ENCODE measurements around the gene FAHD2A.
"Not testable (repeated sequence)": the region's sequence is repeated elsewhere in the genome, so short reads cannot be mapped to it uniquely, and the experiment has no call there.

The FAHD2A gene

DNA sequence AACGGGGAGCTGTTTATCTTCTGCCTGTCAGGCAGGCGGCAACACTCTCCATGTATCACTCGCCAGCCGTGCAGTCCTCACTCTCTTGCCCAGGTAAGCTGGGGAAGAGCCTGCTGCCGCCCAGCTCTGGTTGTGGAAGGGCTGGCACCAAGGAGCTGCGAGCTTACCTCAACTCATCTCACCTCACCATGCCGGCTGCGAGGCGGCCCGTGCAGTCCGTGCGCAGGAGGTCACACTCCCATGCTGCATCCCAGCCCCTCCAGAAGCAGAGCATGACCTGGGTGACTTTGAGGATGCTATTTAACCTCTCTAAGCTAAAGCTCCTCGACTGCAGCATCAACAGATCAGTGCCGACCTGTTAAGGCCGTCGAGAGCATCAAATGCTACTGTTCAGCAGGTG lies 13.1 kb downstream of the FAHD2A start:
- H3K9me3 ChIP-seq (ENCODE audit: insufficient read depth, low read depth, low read length); H3K9ac ChIP-seq (ENCODE audit: low read depth, low read length); H3K27me3 ChIP-seq (ENCODE audit: insufficient read depth, low read length); H3K36me3 ChIP-seq (ENCODE audit: insufficient read depth, low read length); H3K27ac ChIP-seq (ENCODE audit: low read depth, low read length); H3K4me3 ChIP-seq (ENCODE audit: low read length); H3K4me1 ChIP-seq (ENCODE audit: insufficient read depth, low read length): not testable (repeated sequence)
- 93% methylated on average over 16 of the region's 16 CpGs for WGBS

- not testable (repeated sequence) for H3K9me3 ChIP-seq (ENCODE audit: insufficient read depth, low read depth, low read length); H3K27me3 ChIP-seq (ENCODE audit: insufficient read depth, low read length); H3K4me3 ChIP-seq (ENCODE audit: low read length); H3K27ac ChIP-seq (ENCODE audit: low read depth, low read length); H3K9ac ChIP-seq (ENCODE audit: low read depth, low read length); H3K36me3 ChIP-seq (ENCODE audit: insufficient read depth, low read length); H3K4me1 ChIP-seq (ENCODE audit: insufficient read depth, low read length)
- WGBS: no CpG with 5 or more reads among the region's 30 CpGs
Measured at GRCh38 chr2:95427196-95427867, 24.8 kb downstream of the FAHD2A start.

GRCh38 chr2:95429748-95430467 lies 27.4 kb downstream of the FAHD2A start:
- no CpG with 5 or more reads among the region's 8 CpGs for WGBS

DNA sequence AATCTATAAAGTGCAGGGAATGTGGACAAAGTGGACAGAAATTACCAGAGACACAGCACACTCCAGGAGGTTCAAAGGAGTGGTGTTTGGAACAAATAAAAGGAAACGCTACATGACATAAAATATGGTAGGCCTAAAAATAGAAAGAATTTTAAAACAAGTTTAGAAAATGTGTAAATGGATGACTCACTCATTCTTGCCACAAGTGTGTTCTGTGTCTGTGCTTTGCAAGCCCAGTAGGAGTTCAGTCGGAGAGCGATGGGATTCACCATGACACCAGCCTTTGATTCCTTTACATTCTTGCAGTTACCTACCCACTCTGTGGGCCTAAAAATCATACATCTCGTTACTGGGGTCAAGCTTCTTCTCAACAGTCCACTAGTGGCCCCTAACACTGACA lies 30.9 kb downstream of the FAHD2A start:
- H3K4me1 ChIP-seq (ENCODE audit: insufficient read depth, low read length); H3K9me3 ChIP-seq (ENCODE audit: insufficient read depth, low read depth, low read length); H3K27ac ChIP-seq (ENCODE audit: low read depth, low read length); H3K4me3 ChIP-seq (ENCODE audit: low read length); H3K36me3 ChIP-seq (ENCODE audit: insufficient read depth, low read length); H3K9ac ChIP-seq (ENCODE audit: low read depth, low read length); H3K27me3 ChIP-seq (ENCODE audit: insufficient read depth, low read length): not testable (repeated sequence)
- no CpG with 5 or more reads among the region's 4 CpGs for WGBS

More at GRCh38 chr2:95429748-95430467, 27.4 kb downstream of the FAHD2A start:
- H3K27ac ChIP-seq (ENCODE audit: low read depth, low read length); H3K27me3 ChIP-seq (ENCODE audit: insufficient read depth, low read length); H3K36me3 ChIP-seq (ENCODE audit: insufficient read depth, low read length); H3K9me3 ChIP-seq (ENCODE audit: insufficient read depth, low read depth, low read length); H3K4me1 ChIP-seq (ENCODE audit: insufficient read depth, low read length); H3K9ac ChIP-seq (ENCODE audit: low read depth, low read length); H3K4me3 ChIP-seq (ENCODE audit: low read length): not testable (repeated sequence)

- H3K9me3 ChIP-seq (ENCODE audit: insufficient read depth, low read depth, low read length); H3K36me3 ChIP-seq (ENCODE audit: insufficient read depth, low read length); H3K9ac ChIP-seq (ENCODE audit: low read depth, low read length); H3K27me3 ChIP-seq (ENCODE audit: insufficient read depth, low read length); H3K4me3 ChIP-seq (ENCODE audit: low read length); H3K27ac ChIP-seq (ENCODE audit: low read depth, low read length); H3K4me1 ChIP-seq (ENCODE audit: insufficient read depth, low read length): not testable (repeated sequence)
- WGBS: 88% methylated on average over 1 of the region's 2 CpGs
Measured at GRCh38 chr2:95433973-95434372, 31.5 kb downstream of the FAHD2A start.

DNA sequence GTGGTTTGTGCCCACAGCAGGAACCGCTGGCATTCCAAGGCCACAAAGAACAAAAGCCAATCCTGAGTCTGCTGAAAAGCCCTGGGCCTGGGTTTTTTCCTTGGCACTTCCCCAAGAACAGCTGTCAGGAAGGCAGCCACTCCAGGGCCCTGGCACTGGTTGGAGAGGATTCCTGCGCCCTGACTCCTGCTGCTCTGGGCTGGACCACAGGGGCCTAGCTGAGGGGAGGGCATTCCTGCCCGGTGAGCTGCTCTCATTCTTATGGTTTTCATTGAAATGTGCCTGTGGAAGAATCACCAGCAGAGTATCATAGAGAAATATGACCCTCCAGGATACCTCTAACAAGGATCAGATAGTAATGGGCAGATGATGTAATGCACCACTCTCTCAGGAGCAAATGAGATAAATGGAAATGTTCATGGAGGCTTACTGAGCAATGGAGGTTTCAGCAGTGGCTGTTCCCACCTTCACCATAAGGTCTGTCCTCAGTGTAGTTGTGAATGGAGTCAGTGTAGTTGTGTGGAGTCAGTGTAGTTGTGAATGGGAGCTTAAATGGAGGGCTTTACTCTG lies 32.1 kb downstream of the FAHD2A start:
- H3K36me3 ChIP-seq (ENCODE audit: insufficient read depth, low read length); H3K4me1 ChIP-seq (ENCODE audit: insufficient read depth, low read length); H3K9ac ChIP-seq (ENCODE audit: low read depth, low read length); H3K9me3 ChIP-seq (ENCODE audit: insufficient read depth, low read depth, low read length); H3K27ac ChIP-seq (ENCODE audit: low read depth, low read length); H3K27me3 ChIP-seq (ENCODE audit: insufficient read depth, low read length); H3K4me3 ChIP-seq (ENCODE audit: low read length): not testable (repeated sequence)
- WGBS: 70% methylated on average over 2 of the region's 3 CpGs

GRCh38 chr2:95435162-95435871 lies 32.8 kb downstream of the FAHD2A start:
- not testable (repeated sequence) for H3K36me3 ChIP-seq (ENCODE audit: insufficient read depth, low read length); H3K27me3 ChIP-seq (ENCODE audit: insufficient read depth, low read length); H3K9me3 ChIP-seq (ENCODE audit: insufficient read depth, low read depth, low read length); H3K27ac ChIP-seq (ENCODE audit: low read depth, low read length); H3K4me1 ChIP-seq (ENCODE audit: insufficient read depth, low read length); H3K4me3 ChIP-seq (ENCODE audit: low read length); H3K9ac ChIP-seq (ENCODE audit: low read depth, low read length)
- no CpG with 5 or more reads among the region's 30 CpGs for WGBS

DNA sequence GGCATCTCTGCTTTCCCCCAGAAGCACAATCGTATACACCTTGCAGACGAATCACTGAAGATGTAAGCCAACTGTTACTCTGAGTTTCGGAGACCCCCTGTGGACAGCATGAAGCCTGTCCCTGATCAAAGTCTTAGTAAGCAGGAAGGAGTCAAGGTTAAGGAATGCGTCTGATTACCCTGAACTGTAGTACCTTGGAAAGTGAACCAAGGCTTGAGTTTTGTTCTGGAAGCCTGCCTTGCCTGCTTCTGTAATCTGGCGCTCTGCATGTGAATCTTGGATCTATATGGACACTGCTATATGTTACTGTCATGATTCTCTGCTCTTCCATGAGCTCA lies 33.3 kb downstream of the FAHD2A start:
- not testable (repeated sequence) for H3K9ac ChIP-seq (ENCODE audit: low read depth, low read length); H3K4me1 ChIP-seq (ENCODE audit: insufficient read depth, low read length); H3K27me3 ChIP-seq (ENCODE audit: insufficient read depth, low read length); H3K36me3 ChIP-seq (ENCODE audit: insufficient read depth, low read length); H3K9me3 ChIP-seq (ENCODE audit: insufficient read depth, low read depth, low read length); H3K27ac ChIP-seq (ENCODE audit: low read depth, low read length); H3K4me3 ChIP-seq (ENCODE audit: low read length)
- WGBS: 70% methylated on average over 3 of the region's 5 CpGs

- H3K9ac ChIP-seq (ENCODE audit: low read depth, low read length); H3K4me3 ChIP-seq (ENCODE audit: low read length); H3K27ac ChIP-seq (ENCODE audit: low read depth, low read length); H3K4me1 ChIP-seq (ENCODE audit: insufficient read depth, low read length); H3K36me3 ChIP-seq (ENCODE audit: insufficient read depth, low read length); H3K27me3 ChIP-seq (ENCODE audit: insufficient read depth, low read length); H3K9me3 ChIP-seq (ENCODE audit: insufficient read depth, low read depth, low read length): not testable (repeated sequence)
- WGBS: no CpG with 5 or more reads among the region's 2 CpGs
Measured at GRCh38 chr2:95442474-95443099, 40.1 kb downstream of the FAHD2A start.

GRCh38 chr2:95445317-95445716 lies 42.8 kb downstream of the FAHD2A start:
- not testable (repeated sequence) for H3K36me3 ChIP-seq (ENCODE audit: insufficient read depth, low read length); H3K4me3 ChIP-seq (ENCODE audit: low read length)
- no CpG with 5 or more reads among the region's 2 CpGs for WGBS

GRCh38 chr2:95463292-95463691 lies 60.8 kb downstream of the FAHD2A start:
- H3K27ac ChIP-seq (ENCODE audit: low read depth, low read length); H3K9ac ChIP-seq (ENCODE audit: low read depth, low read length); H3K9me3 ChIP-seq (ENCODE audit: insufficient read depth, low read depth, low read length); H3K4me1 ChIP-seq (ENCODE audit: insufficient read depth, low read length); H3K27me3 ChIP-seq (ENCODE audit: insufficient read depth, low read length); H3K36me3 ChIP-seq (ENCODE audit: insufficient read depth, low read length); H3K4me3 ChIP-seq (ENCODE audit: low read length): not testable (repeated sequence)
- no CpG with 5 or more reads among the region's 3 CpGs for WGBS

More at GRCh38 chr2:95445317-95445716, 42.8 kb downstream of the FAHD2A start:
- H3K9ac ChIP-seq (ENCODE audit: low read depth, low read length); H3K27ac ChIP-seq (ENCODE audit: low read depth, low read length); H3K27me3 ChIP-seq (ENCODE audit: insufficient read depth, low read length); H3K4me1 ChIP-seq (ENCODE audit: insufficient read depth, low read length); H3K9me3 ChIP-seq (ENCODE audit: insufficient read depth, low read depth, low read length): not testable (repeated sequence)
